GM21576 (cell line): Measurements from ENCODE around the gene HES6.

ENCODE experiments used
- ATAC-seq: cut with Tn5 transposase; IDR thresholded peaks from one replicate; pipeline ENCODE4 v1.9.1; 2021; ENCODE audit warnings: mild to moderate bottlenecking, moderate library complexity; ENCODE audit not compliant: unreplicated experiment

Gene HES6

DNA sequence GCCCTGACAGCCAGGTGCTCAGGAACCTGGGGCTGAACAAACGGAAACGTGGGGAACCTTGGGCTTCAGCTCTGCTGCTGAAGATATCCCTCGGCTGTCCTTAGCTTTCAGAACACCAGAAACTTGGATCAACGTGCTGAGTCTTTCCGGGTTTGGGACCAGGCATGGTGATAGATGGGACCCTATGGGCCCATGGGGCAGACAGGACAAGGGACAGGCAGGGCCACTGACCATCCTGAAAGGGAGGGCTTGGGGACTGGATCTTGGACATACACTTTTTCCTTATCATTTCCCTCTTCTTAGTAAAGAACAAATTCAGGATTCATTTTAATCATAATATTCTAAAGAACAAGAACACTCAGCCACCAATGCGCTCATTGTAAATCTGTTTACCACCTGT lies 16.3 kb upstream of the HES6 start:
- no peak for ATAC-seq

DNA sequence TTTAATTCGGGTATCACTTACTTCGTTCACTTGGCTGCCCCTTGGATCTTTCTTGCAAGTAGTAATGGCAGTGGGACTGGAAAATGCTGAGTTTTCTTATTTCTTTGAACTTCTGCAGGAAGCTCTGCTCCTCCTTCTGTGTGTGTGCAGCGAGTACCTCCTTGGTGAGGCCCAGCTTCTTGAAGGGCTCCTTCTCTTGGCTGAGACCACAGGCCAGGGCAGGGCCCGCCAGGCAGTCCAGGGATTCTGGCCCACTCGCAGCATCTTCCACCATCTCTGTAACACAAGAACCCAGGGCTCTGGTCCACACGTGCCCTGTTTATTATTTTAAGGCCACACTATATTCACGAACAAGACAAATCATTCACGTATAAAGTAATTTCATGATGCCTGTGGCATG lies 15.8 kb upstream of the HES6 start:
- ATAC-seq, result no peak

DNA sequence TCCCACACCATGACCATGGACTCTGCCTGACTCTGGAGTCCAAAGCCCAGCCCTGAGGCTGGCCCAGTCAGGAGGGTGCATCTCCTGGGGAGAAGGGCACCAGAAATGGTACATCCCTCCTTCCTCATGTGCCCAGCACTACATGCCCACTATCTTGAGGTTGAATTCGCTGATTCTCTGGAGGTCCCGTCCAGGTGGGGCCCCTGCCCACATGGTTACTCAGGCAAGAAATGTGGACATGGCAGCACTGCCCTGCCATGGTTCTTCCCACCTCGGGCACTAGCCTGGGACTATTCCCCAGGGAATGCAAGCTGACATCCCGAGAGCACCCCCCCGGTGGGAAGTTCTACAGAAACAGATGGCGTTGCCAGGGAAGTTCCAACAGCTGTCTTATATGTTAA lies 15.3 kb upstream of the HES6 start:
- ATAC-seq, result no peak

DNA sequence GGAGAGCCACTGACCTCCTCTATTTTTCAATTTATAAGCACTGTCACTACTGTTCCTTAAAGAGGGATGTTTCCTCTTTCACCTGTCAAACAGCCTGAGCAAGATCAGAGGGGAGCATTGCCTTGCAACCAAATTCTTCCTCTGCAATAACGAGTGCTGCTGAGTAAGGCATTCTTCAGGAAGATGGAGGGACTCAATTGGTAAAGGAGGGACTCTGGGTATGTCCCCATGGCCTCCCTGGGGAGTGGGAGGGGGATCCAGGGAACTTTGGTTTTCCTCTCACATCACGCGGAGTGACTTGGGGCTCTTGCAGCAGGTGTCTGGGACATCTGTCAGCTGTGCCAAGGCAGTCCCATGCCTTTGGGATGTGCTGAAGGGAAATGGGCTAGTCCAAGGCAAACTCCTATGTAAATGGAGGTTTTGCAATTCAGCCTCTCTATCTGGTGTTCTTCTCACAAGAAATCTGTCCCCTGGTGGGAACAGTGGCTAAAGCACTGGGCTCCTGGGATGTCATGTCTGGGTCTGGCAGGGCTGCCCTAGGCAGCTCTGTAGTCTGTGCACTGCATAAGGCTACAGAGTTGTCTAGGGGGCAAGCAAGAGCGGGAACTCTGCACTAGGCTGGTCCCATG lies 14.4 kb upstream of the HES6 start:
- no peak for ATAC-seq

DNA sequence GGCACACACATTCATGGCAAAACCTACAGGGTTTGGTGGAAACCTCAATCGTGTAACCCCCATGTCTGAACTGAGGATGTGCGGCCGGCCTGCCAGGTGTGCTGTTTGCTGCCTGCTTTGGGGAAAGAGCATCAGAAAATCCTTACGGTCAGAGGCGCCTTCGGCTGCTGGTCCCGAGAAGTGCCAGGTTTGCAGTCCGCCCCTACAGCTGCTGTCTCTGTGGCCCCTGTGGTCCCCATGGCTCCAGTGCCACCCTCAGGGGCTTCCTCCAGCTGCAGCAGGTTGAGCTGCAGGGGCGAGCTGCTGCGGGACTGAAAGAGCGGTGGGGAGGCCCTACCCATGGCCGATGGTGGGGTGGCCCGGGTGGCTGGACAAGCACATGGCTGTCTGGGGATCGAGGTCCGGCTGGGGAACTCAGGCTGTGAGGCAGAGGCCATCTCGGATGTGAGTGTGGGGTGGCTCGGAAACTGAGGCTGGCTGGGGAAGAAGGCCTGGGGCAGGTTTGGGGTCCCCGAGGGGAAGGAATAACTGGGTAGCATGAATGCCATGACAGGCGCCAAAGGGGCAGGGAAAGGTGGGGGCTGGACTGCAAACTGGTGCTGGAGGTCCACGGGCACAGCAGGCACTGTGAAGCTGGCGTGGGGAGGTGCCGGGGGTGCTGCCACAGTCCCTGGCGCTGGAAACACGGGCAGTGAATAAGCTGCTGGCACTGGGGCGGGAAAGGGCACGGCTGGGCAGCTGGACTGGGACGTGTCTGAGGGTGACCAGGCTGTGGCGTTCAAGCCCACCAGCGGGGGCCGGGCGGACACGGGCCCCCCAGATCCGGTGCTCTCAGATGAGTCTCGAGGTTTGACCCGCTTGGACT lies 13.2 kb upstream of the HES6 start:
- no peak for ATAC-seq

DNA sequence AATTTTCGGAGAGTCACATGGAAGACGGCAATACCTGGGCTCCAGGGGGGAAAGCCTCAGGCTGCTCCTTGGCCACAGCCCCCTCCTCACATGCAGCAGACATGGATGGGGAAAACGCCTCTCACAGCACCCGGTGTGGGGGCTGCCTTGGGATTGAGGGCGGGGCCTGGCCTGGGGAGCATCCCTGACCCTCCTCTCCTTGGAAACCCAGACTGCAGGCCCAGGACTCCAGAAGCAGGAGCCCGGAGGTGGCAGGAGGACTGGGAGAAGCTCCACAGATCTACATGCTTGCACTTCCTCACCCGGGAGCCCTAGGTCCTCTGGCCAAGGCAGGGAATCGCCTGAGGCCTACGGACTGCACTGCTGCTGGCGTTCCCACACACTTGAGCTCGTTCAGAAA lies 12.1 kb upstream of the HES6 start:
- ATAC-seq, result no peak

DNA sequence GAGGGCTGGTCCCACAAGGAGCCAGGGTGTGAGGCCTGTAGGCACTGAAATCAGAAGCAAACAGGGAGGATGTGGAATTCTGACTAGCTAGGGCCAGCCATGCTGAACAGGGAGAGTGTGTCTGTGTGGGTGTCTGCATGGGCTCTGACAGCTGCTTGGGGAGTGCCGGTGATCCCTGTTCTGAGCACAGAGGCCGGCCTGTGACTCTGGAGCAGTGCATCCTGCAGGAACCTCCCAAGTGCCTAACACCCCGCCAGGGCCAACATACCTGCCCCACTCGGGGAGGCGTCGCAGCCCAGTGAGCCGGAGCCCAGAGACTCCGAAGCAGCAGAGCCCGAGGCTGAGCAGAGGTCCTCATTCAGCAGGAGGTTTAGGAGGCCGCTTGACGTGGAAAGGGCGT lies 11.5 kb upstream of the HES6 start:
- no peak for ATAC-seq

DNA sequence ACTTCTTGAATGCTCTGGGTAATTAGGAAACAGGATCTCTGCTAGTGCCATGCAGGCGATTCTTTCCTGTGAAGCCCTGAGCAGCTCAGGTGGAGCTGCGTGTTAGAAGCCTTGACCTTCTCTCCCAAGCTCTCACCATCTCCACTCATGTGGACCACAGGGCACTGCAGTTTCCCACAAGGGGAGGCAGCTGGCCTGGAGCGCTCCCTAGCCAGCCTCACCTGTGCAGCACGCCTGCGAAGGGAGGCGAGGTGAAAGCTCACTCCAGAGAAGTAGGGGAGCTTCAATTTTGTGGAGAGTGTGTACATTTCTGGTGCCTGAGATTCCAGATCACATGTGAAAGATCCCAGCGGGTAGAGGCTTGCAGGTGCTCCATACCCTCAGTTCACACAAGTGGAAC lies 11.1 kb upstream of the HES6 start:
- no peak for ATAC-seq

DNA sequence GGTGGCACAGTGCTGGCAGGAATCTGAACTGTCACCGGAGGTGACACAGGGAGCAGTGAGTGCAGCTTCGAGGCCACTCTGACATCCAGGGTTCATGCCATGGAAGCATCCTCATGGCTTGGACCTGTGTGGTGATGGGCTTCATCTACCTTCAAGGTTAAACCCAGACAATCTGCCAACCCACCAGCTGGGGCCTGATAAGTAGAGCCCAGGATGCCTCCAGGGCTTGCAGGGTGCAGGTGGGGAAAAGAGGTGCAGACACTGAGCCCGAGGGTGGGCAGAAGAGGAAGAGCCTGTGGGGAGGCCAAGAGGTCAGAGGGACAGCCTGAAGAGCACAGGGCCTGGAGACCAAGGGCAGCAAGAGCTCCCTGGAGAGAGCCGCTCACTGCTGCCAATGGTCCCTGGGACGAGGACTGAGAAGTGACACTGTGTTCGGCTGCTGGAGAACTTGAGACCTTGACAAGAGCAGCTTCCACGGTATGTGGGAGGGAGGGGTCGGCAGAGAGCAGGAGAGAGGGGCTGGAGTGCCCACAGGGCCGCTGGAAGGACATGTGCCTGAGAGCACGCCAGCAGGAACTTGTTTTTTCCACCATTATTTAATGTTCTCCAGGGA lies 8.1 kb upstream of the HES6 start:
- no peak for ATAC-seq

DNA sequence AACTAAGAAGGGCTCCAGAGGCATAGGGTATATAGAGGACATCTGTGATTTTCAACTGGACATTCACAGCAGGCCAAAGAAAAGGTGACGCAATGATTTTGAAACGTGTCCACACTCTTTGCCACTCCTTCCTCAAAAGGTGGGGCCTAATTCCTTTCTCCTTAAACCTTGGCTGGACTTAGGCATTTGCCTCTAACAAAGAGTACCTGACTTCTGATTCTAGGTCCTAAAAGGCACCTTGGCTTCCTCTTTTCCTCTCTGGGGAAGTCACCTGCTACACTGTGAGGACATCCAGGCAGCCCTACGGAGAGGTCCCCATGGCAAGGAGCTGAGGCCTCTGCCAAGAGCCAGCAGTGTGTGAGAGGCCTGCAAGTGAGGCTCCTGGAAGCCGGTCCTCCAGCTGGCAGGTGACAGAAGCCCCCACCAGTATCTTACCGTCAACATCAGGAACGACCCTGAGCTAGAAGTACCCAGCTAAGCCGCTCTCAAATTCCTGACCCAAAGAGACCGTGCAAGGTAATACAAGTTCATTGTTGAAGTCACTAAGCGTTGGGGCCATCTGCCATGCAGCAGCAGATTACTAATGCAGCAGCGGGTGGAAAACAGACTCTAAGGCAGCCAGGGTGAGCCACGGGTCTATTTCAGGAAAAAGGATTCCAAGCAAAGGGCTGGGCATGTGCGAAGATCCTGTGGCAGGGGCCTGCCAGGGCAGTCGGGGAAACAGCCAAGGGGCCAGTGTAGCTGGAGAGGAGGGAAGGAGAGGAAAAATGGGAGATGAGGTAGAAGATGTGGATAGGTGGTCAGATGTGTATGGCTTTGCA lies 7.4 kb upstream of the HES6 start:
- no peak for ATAC-seq

DNA sequence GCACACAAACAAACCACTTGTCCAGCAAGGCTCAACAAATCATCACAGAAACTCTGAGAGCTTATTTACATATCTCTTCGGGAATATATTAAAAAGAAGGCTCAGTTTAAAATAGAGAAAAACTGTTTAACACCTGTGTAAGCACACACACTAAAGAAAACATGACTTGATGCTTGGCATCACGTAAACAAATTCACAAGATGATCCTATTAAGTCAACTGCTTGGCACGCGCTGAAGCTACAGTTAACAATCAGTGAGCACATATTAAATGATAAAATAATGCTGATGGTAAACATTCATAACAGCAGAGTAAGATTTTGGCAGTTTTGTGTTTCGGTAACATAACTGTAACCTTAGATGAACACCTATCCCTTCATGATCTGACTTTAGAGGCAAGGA lies 4.3 kb upstream of the HES6 start:
- no peak for ATAC-seq

DNA sequence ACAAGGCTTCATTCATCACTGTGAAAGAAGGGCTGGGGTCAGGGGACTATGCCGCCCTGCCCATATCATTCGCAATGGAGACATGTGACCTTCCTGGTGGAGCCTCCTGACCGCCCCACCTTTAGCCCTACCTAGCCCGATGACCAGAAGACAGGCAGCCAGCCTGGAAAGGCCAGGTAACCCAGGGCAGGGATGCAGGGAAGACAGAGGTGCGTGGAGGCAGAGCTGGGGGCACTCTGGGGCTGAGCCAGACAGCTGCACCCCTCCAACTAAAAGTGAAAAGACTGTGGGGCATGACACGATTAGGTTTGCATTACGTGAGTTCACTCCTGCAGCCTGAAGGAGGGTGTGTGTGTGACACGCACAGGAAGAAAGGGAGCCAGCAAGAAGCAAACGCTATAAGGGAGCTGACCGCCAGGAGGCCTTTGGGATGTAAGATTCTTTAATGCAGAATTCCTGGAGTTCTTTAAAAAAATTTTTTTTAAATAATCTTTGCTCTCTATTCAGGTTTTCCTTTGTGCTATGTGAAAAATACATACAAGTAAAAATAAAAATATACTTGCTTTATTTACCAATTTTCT lies 3.7 kb upstream of the HES6 start:
- no peak for ATAC-seq

DNA sequence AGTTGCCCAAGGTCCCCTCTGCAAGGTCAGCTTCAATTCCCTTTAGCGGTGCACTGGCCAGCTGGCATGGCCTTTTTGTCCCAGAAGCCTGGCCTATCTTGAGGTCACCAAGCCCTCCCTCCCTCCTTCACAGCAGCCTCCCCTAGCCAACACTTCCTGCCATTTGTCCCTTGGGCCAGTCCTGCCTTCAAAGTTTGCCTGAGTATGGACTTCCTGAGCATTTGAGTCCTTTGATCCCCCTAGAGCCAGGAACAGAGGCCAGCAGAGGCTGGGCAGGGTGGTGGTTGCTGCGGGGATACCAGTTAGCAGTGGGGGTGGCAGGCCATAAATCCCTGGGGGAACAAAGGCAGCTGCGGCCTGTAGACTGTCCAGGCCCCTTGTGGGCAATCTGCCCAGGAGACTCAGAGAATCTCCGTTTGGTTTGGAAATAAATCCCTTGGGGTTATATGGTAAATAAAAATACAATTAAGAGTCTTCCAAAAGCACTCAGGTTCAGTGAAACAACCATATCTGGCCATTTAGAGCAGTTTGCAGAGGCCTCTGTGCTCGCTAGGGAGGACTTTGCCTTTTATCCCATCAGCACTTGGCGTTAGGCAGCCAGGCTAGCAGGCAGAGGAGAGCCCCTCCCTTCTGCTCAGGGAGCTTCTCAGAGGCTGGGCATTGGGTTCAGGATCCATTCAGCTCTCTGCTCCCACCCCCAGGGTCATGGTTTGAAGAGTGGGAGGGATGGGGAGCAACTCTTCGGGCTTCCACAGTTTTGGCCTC lies 3.1 kb upstream of the HES6 start:
- ATAC-seq, result no peak

DNA sequence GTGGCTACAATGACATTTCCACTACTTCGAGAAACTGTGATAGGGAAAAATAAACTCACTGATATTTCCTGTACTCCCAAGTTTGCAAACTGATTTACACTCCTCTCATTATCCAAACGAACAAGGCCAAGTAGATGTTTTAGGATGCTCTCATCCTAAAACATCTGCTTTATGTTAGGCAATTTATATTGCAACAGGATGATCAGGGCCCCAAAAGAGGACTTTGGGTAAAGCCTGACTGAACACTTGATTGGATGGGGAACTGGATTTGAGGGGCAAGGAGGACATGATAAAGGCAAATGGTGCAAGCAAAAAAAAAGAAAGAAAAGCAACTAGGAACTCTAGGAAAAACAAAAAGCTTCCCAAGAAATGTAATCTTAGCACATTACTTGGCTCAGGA lies 2.1 kb upstream of the HES6 start:
- no peak for ATAC-seq

DNA sequence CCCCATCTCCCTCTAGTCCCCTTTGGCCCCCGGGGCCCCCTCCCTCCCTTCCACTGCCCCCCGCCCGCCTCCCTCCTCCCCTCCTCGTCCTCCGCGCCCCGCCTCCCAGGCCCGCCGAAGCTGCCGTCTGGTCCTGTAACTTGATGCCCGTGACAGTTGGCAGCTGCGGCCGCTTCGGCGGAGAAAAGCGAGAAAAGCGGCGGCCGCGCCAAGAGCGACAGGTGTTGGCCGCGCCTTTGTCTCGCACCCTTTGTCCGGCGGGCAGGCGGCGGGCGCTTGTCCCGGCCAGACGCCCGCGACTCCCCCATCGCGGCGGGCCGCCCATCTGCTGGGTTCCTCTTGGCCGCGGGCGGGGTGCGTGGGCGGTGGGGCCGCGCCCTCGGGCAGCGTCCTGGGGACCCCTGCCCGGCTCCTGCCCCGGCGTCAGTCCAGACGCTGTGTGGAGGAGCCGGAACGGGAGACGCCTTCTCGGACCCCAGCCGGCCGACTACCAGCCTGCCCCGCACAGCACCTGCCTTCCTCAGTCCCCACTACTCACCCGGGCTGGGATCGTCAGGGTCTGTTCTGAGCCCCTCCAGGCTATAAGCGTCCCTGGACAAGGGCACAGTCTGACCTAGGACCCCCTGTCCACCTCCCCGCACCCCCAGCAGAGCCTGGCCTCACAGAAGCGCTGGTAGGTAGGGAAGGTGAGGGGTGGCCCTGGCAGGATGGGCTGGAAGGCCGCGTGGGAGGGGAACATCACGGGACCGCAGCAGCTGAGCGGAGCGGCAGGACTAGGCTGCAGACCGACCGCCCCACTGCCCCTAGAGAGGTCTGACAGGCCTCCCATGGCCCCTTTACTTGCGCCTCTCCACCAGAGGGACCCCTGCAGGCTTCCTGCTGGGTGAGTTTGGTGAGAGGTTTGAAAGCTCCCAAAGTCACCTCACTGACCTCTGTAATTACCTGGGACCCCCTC lies 1.2 kb upstream of the HES6 start:
- ATAC-seq, result no peak

DNA sequence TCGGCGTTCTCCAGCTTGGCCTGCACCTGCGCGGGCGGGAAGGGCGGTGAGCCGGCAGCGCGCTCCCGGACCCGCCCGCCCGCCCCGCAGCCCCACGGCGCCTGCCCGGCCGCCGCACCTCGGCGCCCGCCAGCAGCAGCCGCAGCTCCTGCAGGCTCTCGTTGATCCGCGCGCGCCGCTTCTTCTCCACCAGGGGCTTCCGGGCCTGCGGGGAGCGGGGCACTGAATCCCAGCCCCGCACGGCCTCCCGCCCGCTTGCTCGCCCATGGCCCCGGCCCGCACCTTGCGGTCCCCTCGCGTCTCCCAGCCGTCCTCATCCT lies 335 bp downstream of the HES6 start:
- ATAC-seq, result peak; percentile 5

DNA sequence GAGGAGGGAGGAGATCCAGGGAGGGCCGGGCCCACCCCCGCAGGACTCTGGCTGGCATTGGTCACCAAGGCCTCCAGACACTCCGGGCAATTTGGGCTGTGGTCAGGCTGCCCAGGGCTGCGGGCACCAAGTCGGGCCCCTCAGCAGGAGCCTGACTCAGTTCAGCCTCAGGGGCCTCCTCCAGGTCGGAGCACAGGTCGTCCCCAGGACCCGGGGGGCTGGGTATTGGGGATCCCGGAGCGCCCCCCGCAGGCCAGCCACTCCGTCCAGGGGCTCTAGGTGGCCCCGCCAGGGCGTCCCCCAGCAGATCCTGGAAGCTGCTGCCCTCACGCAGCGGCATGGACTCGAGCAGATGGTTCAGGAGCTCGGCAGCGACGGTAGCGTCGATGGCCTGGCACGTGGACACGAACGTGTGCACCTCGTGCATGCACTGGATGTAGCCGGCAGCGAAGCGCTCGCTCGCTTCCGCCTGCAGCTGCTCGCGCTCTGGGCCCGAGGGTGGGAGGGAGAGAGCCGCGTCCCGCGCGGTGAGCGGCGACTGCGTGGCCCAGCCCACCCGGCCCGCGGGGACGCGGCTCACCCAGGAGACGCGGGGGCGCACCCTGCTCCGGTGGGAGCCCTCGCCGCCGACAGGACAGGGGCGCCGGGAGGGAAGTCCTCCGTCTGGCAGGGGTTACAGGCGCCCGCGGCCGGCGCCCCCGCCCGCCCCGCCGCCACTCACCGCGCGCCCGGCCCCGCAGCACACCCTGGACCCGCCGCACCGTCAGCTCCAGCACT lies 884 bp downstream of the HES6 start:
- ATAC-seq, result no peak

DNA sequence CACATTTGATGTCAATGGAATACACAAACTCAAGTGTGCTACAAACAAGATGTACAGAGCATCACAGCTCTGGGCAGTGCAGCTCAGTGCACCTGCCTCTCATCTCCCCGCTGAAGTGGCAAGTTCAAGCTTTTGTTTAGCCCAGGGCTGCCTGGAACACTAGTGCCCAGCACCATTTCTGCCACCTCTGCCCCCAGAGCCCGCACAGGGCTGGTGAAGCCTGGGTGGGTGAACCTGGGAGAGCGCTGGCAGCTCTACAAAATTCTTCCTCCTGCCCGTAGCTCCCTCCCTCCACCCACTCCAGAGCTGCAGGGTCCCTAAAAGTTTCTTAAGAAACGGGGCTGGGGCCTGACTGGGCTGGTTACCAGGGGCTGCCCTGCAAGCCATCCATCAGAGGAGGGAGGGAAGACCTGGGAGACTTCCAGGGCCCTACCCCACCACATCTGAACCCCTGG lies 1.5 kb downstream of the HES6 start:
- ATAC-seq, result no peak
